GM12878 (cell line): Measurements from ENCODE around the gene CLK2. TPM values are rescaled to one million over a fixed set of nuclear protein-coding genes. Genes with fewer than 3 reads are reported as not detected.

Experiments
- ATF3 ChIP-seq: IDR thresholded peaks from 2 replicates; pipeline ENCODE4 v1.6.1; 2011; ENCODE audit warnings: low read depth, mild to moderate bottlenecking, low read length, moderate library complexity, borderline replicate concordance; ENCODE audit errors: extremely low read depth
- BCL11A ChIP-seq: IDR thresholded peaks from 2 replicates; pipeline ENCODE4 v1.6.1; 2011; ENCODE audit warnings: low read depth, low read length
- CBX5 ChIP-seq: sonication (generic); IDR thresholded peaks from 2 replicates; pipeline ENCODE4 v1.6.1; 2016; ENCODE audit warnings: low read depth, moderate library complexity, mild to moderate bottlenecking, inconsistent platforms
- CHD4 ChIP-seq: fragments of 200-600 bp; sonication (generic); IDR thresholded peaks from 2 replicates; pipeline ENCODE4 v1.6.1; 2016; ENCODE audit warnings: mild to moderate bottlenecking
- E4F1 ChIP-seq: fragments of 450-650 bp; IDR thresholded peaks from 2 replicates; pipeline ENCODE4 v1.6.1; 2018; ENCODE audit warnings: borderline replicate concordance, mild to moderate bottlenecking; ENCODE audit not compliant: partially characterized antibody
- FOXK2 ChIP-seq: fragments of 450-650 bp; IDR thresholded peaks from 2 replicates; pipeline ENCODE4 v1.6.1; 2017; ENCODE audit warnings: mild to moderate bottlenecking, moderate library complexity
- IKZF2 ChIP-seq, 2 experiments: fragments of 450-650 bp; IDR thresholded peaks; 2 replicates each; pipeline ENCODE4 v1.6.1; 2017; ENCODE audit warnings: mild to moderate bottlenecking in 2 of 2, moderate library complexity in 2 of 2
- KAT2A ChIP-seq: conservative IDR thresholded peaks from 2 replicates; pipeline ENCODE4 v1.6.1; 2011; ENCODE audit warnings: low read depth, low read length; ENCODE audit not compliant: control insufficient read depth
- KDM1A ChIP-seq: fragments of 200-600 bp; sonication (generic); IDR thresholded peaks from 2 replicates; pipeline ENCODE4 v1.6.1; 2016; ENCODE audit warnings: borderline replicate concordance
- NFYB ChIP-seq: IDR thresholded peaks from 2 replicates; pipeline ENCODE4 v1.6.1; 2011; ENCODE audit warnings: low read depth, mild to moderate bottlenecking, low read length, improper control_type of control experiment, moderate library complexity; ENCODE audit not compliant: insufficient read depth
- NR2C2 ChIP-seq: IDR thresholded peaks from 2 replicates; pipeline ENCODE4 v1.6.1; 2011; ENCODE audit warnings: borderline replicate concordance, low read depth; ENCODE audit not compliant: control insufficient read depth, insufficient read length
- RELA ChIP-seq: fragments of 450-650 bp; IDR thresholded peaks from 2 replicates; pipeline ENCODE4 v1.8.0; 2014; ENCODE audit warnings: borderline replicate concordance; ENCODE audit not compliant: partially characterized antibody
- SREBF1 ChIP-seq: IDR thresholded peaks from 2 replicates; pipeline ENCODE4 v1.6.1; 2012; ENCODE audit warnings: mild to moderate bottlenecking, low read length
- SRF ChIP-seq, 2 experiments: IDR thresholded peaks; 2 replicates each; pipeline ENCODE4 v1.6.1; 2011; ENCODE audit warnings: low read depth in 2 of 2, low read length in 2 of 2, mild to moderate bottlenecking in 1 of 2, moderate library complexity in 1 of 2
- TBL1XR1 ChIP-seq: IDR thresholded peaks from 2 replicates; pipeline ENCODE4 v1.6.1; 2012; ENCODE audit warnings: low read depth, low read length, improper control_type of control experiment
- ZBTB4 ChIP-seq: fragments of 450-650 bp; formaldehyde crosslinking; IDR thresholded peaks from 2 replicates; pipeline ENCODE4 v1.4.0; 2022; ENCODE audit warnings: mild to moderate bottlenecking, moderate library complexity
- ZZZ3 ChIP-seq: IDR thresholded peaks from 2 replicates; pipeline ENCODE4 v1.6.1; 2011; ENCODE audit warnings: low read depth; ENCODE audit not compliant: control insufficient read depth, insufficient read length
- polyA plus RNA-seq, 11 experiments: library from polyadenylated mRNA; depleted of rRNA in 4 of 11; unstranded in 6 of 11; stranded (reverse) in 5 of 11; fragments of >200 nt; fragmentation: Nextera tagmentation in 4 of 11; fragmentation: Illumina TruSeq in 1 of 11; extraction: Ambion mirVana in 4 of 11; extraction: Trizol in 1 of 11; gene quantifications; 1 replicate in 1 of 11; 2 replicates in 10 of 11; pipeline versions ENCODE4 v1.2.1 to v1.2.3, GENCODE V29; 2011 to 2016; ENCODE audit warnings: inconsistent platforms in 2 of 11, missing spikeins in 2 of 11, low read depth in 1 of 11
- total RNA-seq, 4 experiments: library from RNA; depleted of rRNA in 3 of 4; stranded (reverse); fragments of >200 nt in 3 of 4; fragmentation: Illumina TruSeq in 1 of 4; extraction: Trizol in 1 of 4; gene quantifications; 2 replicates each; pipeline versions ENCODE4 v1.2.1 to v1.2.3, GENCODE V29; 2013 to 2021
- TF ChIP-seq, protein P1 (sequence below): fragments of 450-650 bp; IDR thresholded peaks from 2 replicates; pipeline ENCODE4 v1.6.1; 2016; ENCODE audit warnings: mild to moderate bottlenecking
- TF ChIP-seq, protein P2 (sequence below), 3 experiments: IDR thresholded peaks in 2 of 3; conservative IDR thresholded peaks in 1 of 3; 2 replicates each; pipeline ENCODE4 v1.5.1; 2011; ENCODE audit warnings: low read depth in 3 of 3, low read length in 3 of 3, mild to moderate bottlenecking in 3 of 3, control low read depth in 2 of 3, moderate library complexity in 2 of 3, inconsistent platforms in 1 of 3, mixed read lengths in 1 of 3; ENCODE audit not compliant: control insufficient read depth in 2 of 3, insufficient read depth in 1 of 3; ENCODE audit errors: extremely low read depth in 1 of 3

CLK2 gene
- total and polyA plus RNA-seq, 10 of the 15 experiments (the other 5 are each of a cell fraction or from before 2014, with no cell fraction given): 11.1 to 83.7 (median 36.7) TPM

DNA sequence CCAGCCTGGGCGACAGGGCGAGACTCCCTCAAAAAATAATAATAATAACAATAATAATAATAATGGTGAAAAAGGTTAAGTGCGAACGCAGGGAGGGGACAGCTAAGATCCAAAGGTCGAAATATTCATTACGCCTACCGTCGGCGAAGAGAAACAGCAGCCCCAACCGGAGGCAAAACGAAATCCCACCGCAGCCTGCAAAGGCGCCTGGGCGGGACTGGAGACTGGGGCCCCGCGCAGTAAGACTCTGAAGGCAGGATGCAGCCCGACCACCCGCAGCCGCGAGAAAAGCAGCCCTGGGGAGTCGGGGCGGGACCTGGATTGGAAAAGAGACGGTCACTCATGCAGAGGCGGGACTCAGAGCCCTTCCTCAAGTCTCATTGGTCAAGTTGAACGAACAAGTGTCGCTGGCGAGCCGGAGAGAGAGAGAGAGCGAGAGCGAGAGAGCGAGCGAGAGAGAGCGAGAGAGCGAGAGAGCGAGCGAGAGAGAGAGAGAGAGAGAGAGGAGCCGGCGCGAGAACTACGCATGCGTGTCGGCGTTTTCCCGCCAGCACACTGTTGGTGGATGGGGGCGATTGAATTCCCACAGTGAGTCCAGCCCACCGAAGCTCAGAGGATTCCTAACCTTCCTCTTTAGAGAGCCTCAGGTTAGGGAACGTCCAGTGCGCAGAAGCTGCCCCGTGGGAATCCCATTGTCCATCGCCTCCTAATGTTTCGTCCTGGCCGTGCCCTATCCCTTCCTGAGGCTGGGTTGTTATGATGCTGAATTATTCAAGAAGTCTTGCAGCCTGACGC is 28.7 kb downstream of the CLK2 start (continued):
- TF ChIP-seq, protein P1, sequence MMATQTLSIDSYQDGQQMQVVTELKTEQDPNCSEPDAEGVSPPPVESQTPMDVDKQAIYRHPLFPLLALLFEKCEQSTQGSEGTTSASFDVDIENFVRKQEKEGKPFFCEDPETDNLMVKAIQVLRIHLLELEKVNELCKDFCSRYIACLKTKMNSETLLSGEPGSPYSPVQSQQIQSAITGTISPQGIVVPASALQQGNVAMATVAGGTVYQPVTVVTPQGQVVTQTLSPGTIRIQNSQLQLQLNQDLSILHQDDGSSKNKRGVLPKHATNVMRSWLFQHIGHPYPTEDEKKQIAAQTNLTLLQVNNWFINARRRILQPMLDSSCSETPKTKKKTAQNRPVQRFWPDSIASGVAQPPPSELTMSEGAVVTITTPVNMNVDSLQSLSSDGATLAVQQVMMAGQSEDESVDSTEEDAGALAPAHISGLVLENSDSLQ: peak; percentile 98
- no peak for TF ChIP-seq KDM1A
- no peak for TF ChIP-seq KAT2A
- peak; percentile 97 to 98 for TF ChIP-seq IKZF2 (IDR thresholded peaks at IDR 0.05)
- TF ChIP-seq NR2C2: no peak
- TF ChIP-seq ZZZ3: peak; percentile 100
- TF ChIP-seq, protein P2, sequence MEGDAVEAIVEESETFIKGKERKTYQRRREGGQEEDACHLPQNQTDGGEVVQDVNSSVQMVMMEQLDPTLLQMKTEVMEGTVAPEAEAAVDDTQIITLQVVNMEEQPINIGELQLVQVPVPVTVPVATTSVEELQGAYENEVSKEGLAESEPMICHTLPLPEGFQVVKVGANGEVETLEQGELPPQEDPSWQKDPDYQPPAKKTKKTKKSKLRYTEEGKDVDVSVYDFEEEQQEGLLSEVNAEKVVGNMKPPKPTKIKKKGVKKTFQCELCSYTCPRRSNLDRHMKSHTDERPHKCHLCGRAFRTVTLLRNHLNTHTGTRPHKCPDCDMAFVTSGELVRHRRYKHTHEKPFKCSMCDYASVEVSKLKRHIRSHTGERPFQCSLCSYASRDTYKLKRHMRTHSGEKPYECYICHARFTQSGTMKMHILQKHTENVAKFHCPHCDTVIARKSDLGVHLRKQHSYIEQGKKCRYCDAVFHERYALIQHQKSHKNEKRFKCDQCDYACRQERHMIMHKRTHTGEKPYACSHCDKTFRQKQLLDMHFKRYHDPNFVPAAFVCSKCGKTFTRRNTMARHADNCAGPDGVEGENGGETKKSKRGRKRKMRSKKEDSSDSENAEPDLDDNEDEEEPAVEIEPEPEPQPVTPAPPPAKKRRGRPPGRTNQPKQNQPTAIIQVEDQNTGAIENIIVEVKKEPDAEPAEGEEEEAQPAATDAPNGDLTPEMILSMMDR (IDR thresholded peaks at IDR 0.05 in 2 of 3, conservative IDR thresholded peaks at IDR 0.05 in 1 of 3; ENCODE audit: control insufficient read depth in 2 of 3, extremely low read depth in 1 of 3, insufficient read depth in 1 of 3, low read depth in 3 of 3, low read length in 3 of 3): peak; percentile 12 to 31 (median 17); a peak in 3 of 6 replicates
- peak; percentile 62 for TF ChIP-seq E4F1
- TF ChIP-seq SREBF1: no peak
- TF ChIP-seq CHD4: no peak
- TF ChIP-seq CBX5: peak; percentile 99
- peak; percentile 86 for TF ChIP-seq FOXK2
- TF ChIP-seq ZBTB4: no peak
- TF ChIP-seq RELA: peak; percentile 47
- TF ChIP-seq ATF3: no peak
- TF ChIP-seq NFYB: peak; percentile 79; the same call in 1 of the 2 replicates
- TF ChIP-seq TBL1XR1: peak; percentile 90
- peak in 1 of 2 experiments; percentile 81; a peak in 2 of 4 replicates for TF ChIP-seq SRF (IDR thresholded peaks at IDR 0.05; ENCODE audit: low read depth in 2 of 2, low read length in 2 of 2)
- peak; percentile 78 for TF ChIP-seq BCL11A
